ENCODE data around the gene RIN3.

RIN3 gene

DNA sequence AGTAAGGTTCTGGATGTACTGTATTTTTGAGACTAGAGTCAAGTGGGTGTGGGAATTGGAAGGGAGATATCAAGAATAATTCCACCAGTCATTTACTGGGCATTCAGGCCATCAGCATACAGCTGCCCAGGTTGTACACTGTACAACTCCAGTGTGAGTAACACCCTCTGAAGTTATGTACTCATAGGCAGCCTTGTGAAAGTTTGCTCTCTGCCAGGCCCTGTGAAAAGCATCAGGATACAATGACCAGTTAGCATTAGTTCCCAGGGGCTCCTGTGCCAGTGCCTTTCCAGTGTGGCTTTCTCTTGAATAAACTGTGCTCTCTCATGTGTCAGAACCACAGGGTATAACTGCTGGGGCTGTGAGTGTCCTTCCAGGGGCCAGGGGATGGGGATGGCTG lies 145.1 kb downstream of the RIN3 start:
- no peak for DNase-seq (ENCODE audit: low spot score)
- TF ChIP-seq, protein P1, sequence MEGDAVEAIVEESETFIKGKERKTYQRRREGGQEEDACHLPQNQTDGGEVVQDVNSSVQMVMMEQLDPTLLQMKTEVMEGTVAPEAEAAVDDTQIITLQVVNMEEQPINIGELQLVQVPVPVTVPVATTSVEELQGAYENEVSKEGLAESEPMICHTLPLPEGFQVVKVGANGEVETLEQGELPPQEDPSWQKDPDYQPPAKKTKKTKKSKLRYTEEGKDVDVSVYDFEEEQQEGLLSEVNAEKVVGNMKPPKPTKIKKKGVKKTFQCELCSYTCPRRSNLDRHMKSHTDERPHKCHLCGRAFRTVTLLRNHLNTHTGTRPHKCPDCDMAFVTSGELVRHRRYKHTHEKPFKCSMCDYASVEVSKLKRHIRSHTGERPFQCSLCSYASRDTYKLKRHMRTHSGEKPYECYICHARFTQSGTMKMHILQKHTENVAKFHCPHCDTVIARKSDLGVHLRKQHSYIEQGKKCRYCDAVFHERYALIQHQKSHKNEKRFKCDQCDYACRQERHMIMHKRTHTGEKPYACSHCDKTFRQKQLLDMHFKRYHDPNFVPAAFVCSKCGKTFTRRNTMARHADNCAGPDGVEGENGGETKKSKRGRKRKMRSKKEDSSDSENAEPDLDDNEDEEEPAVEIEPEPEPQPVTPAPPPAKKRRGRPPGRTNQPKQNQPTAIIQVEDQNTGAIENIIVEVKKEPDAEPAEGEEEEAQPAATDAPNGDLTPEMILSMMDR (IDR thresholded peaks at IDR 0.05; ENCODE audit: extremely low read depth, insufficient read depth, missing control alignments) = no peak
- in situ Hi-C loops (cut with MboI; ENCODE audit: low pct_unique_long_range_greater_than_20kb, low sequenced_read_pairs, unreplicated experiment) = no loop called here

DNA sequence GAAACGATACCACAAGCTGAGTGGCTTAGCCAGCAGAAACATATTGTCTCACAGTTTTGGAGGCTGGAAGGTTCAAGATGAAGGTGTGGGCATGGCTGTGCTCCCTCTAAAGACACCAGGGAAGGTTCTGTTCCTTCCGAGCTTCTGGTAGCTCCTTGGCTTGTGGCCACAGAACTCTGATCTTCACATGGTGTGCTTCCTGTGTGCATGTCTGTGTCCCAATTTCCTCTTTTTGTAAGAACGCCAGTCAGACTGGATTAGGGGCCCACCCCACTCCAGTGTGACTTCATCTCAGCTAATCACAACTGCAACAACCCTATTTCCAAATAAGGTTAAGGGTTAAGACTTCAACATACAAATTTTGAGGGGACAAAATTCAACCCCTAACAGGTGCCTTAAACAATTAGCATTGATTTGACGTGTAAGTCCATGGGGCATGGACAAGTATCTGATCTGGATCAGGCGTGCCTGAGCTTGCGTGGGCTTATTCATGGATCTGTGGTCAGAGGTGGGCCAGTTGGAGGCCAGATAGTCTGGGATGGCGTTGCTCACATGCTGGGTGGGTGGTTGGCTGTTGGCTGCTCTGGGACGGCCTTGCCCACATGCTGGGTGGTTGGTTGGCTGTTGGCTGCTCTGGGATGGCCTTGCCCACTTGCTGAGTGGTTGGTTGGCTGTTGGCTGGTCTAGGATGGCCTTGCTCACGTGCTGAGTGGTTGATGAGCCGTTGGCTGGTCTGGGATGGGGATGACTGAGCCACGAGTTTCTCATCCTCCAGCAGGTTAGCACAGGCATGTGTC lies 146.4 kb downstream of the RIN3 start:
- DNase-seq (ENCODE audit: low spot score) = no peak
- in situ Hi-C loops (cut with MboI; ENCODE audit: low pct_unique_long_range_greater_than_20kb, low sequenced_read_pairs, unreplicated experiment) = no loop called here
- TF ChIP-seq, protein P1 (IDR thresholded peaks at IDR 0.05; ENCODE audit: extremely low read depth, insufficient read depth, missing control alignments) = no peak

DNA sequence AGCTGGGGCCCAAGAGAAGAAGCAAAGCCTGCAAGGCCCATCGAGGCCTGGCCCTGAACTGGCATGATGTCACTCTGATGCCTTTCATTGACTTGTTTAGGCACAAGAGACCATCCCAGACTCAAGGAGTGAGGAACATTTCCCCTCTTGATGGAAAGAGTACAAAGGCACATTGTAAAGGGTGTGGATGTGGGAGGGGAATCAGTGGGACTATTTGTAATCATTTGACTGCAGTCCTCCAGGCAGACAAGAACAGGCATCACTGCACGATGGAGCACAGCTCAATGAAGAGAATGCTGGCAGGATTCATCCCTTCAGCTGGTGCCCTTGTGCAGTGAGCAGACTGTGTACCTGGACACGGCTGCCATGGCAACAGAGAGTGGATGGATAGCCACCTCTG lies 147.0 kb downstream of the RIN3 start:
- TF ChIP-seq, protein P1 (IDR thresholded peaks at IDR 0.05; ENCODE audit: extremely low read depth, insufficient read depth, missing control alignments) = no peak
- in situ Hi-C loops (cut with MboI; ENCODE audit: low pct_unique_long_range_greater_than_20kb, low sequenced_read_pairs, unreplicated experiment) = no loop called here

DNA sequence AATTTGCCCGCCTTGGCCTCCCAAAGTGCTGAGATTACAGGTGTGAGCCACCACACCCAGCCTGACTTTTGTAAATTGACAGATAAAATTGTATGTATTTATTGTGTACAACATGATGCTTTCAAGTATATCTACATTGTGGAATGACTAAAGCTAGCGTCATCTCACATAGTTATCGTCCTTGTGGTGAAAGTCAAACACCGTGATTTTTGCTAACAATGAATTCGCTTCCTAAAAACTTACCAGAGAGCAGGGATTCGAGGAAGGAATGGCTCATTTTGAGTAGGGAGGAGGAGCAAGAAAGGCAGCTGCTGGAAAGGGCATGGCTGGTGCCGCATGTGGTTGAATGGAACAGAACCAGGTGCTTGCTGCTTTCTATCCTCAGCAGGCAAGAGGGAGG lies 149.5 kb downstream of the RIN3 start:
- TF ChIP-seq, protein P1 (IDR thresholded peaks at IDR 0.05; ENCODE audit: extremely low read depth, insufficient read depth, missing control alignments) = no peak
- no peak for DNase-seq (ENCODE audit: low spot score)
- in situ Hi-C loops (cut with MboI; ENCODE audit: low pct_unique_long_range_greater_than_20kb, low sequenced_read_pairs, unreplicated experiment) = no loop called here

More for the DNA sequence above, 147.0 kb downstream of the RIN3 start:
- DNase-seq (ENCODE audit: low spot score) = no peak

DNA sequence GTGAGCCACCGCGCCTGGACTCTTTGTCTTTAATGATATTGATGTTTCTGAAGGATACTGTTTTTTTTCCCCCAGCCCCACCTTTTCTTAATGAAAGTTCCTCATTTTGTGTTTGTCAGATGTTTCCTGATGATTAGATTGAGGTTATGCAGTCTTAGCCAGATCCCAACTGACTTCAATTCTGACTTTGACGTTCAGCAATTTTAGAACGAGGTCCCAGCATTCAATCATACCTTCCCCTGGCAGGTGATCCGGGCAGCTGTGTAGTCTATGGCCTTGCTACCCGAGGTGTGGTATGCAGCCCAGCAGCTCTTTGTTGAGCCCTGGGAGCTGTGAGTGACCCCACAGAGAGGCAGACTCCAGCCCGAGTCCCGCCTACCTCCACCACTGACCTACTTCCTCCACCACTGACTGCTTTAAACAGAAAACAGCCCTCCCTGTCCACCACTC lies 152.1 kb downstream of the RIN3 start:
- DNase-seq (ENCODE audit: low spot score) = no peak
- TF ChIP-seq, protein P1 (IDR thresholded peaks at IDR 0.05; ENCODE audit: extremely low read depth, insufficient read depth, missing control alignments) = no peak
- in situ Hi-C loops (cut with MboI; ENCODE audit: low pct_unique_long_range_greater_than_20kb, low sequenced_read_pairs, unreplicated experiment) = no loop called here

DNA sequence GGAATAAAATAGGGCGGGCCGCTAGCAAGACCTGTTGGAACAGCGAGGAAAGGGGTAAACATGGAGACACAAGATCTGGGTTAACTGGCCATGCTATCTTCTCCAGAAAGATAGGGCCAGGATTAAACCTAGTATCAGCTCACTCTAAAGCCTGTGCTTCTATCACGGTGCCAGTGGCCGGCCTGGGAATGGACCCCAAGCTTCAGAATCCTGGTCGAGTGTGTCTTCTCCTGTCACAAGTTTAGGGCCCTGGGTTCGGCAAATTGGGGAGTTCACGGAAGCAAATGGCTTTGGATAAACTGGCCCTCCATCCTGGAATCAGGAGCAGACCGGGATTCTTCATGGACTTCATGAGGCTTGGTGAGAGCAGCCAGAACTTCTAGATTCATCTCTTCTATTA lies 152.7 kb downstream of the RIN3 start:
- TF ChIP-seq, protein P1 (IDR thresholded peaks at IDR 0.05; ENCODE audit: extremely low read depth, insufficient read depth, missing control alignments) = no peak
- DNase-seq (ENCODE audit: low spot score) = no peak
- in situ Hi-C loops (cut with MboI; ENCODE audit: low pct_unique_long_range_greater_than_20kb, low sequenced_read_pairs, unreplicated experiment) = no loop called here
